Lower lobe of right lung (tissue), 2 donors: Measurements from ENCODE around the gene VEPH1. TPM values are rescaled to one million over a fixed set of nuclear protein-coding genes. Genes with fewer than 3 reads are reported as not detected.

Experiments
- ATAC-seq, 2 donors: fragments of 200-7000 bp; cut with Tn5 transposase; one replicate each; pipeline ENCODE4 v1.9.1; 2020 to 2022; ENCODE audit warnings: mild to moderate bottlenecking in 2 of 2, moderate library complexity in 2 of 2
- DNase-seq: peaks from one replicate; pipeline ENCODE4 v3.0.0-alpha.2; 2020
- H3K27ac ChIP-seq: fragments of 200-600 bp; one replicate; pipeline ENCODE4 v1.8.0; 2022
- H3K27me3 ChIP-seq: fragments of 200-600 bp; one replicate; pipeline ENCODE4 v1.8.0; 2022; ENCODE audit warnings: low read depth
- H3K36me3 ChIP-seq: fragments of 200-600 bp; one replicate; pipeline ENCODE4 v1.8.0; 2022; ENCODE audit warnings: mild to moderate bottlenecking
- H3K4me1 ChIP-seq: fragments of 200-600 bp; one replicate; pipeline ENCODE4 v1.8.0; 2022
- H3K4me3 ChIP-seq: fragments of 200-600 bp; one replicate; pipeline ENCODE4 v1.8.0; 2022; ENCODE audit warnings: mild to moderate bottlenecking
- H3K9me3 ChIP-seq: fragments of 200-600 bp; one replicate; pipeline ENCODE4 v1.8.0; 2022
- intact Hi-C: fragments of 100-400 bp; cut with DNase I; formaldehyde crosslinking; loops from one replicate; pipeline ENCODE4 v1.11.0; 2022
- total RNA-seq: library from RNA; stranded (reverse); fragmentation: NEBNext Ultra II Directional; extraction: Animal tissue kit (Norgen Biotek cat#: 25700); gene quantifications from one replicate; pipeline ENCODE4 v1.2.1, GENCODE V29; 2021
- TF ChIP-seq, protein P1 (sequence below): fragments of 200-600 bp; IDR thresholded peaks from one replicate; pipeline ENCODE4 v1.8.0; 2022; ENCODE audit warnings: antibody characterized with exemption, mild to moderate bottlenecking
- donor health status: DM: no; HTN: yes; CAD: no; lungs with severe emphysema.

Gene VEPH1
- total RNA-seq, 1 donor from 2014 or later = 116 TPM

GRCh38 chr3:157294491-157294890, 208.7 kb downstream of the VEPH1 start:
- Histone ChIP-seq H3K36me3 (no peaks in the 10 kb centered on the region), H3K4me3 (no peak overlapping the region), H3K27me3 (no peaks in the 10 kb centered on the region), H3K4me1 (no peaks in the 10 kb centered on the region), H3K27ac (no peak overlapping the region), H3K9me3 (no peaks in the 10 kb centered on the region)
- TF ChIP-seq, protein P1, sequence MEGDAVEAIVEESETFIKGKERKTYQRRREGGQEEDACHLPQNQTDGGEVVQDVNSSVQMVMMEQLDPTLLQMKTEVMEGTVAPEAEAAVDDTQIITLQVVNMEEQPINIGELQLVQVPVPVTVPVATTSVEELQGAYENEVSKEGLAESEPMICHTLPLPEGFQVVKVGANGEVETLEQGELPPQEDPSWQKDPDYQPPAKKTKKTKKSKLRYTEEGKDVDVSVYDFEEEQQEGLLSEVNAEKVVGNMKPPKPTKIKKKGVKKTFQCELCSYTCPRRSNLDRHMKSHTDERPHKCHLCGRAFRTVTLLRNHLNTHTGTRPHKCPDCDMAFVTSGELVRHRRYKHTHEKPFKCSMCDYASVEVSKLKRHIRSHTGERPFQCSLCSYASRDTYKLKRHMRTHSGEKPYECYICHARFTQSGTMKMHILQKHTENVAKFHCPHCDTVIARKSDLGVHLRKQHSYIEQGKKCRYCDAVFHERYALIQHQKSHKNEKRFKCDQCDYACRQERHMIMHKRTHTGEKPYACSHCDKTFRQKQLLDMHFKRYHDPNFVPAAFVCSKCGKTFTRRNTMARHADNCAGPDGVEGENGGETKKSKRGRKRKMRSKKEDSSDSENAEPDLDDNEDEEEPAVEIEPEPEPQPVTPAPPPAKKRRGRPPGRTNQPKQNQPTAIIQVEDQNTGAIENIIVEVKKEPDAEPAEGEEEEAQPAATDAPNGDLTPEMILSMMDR = no peak
- DNase-seq (no peak), ATAC-seq (no peak)
- intact Hi-C loops = no loop called here

GRCh38 chr3:157290766-157291165, 212.4 kb downstream of the VEPH1 start:
- intact Hi-C loops = no loop called here
- Histone ChIP-seq H3K27ac (no peak overlapping the region), H3K36me3 (no peaks in the 10 kb centered on the region), H3K27me3 (no peaks in the 10 kb centered on the region), H3K9me3 (no peaks in the 10 kb centered on the region), H3K4me3 (no peak overlapping the region), H3K4me1 (no peaks in the 10 kb centered on the region)
- ATAC-seq = no peak
- DNase-seq = no peak
- TF ChIP-seq, protein P1 = no peak

- TF ChIP-seq, protein P1 = no peak
- ATAC-seq (no peak), DNase-seq (no peak)
- intact Hi-C loops = no loop called here
- no peaks in the 10 kb centered on the region for H3K27me3 ChIP-seq
- H3K4me1 ChIP-seq = no peaks in the 10 kb centered on the region
- H3K27ac ChIP-seq = no peak overlapping the region
- no peaks in the 10 kb centered on the region for H3K9me3 ChIP-seq
- H3K36me3 ChIP-seq = no peaks in the 10 kb centered on the region
- H3K4me3 ChIP-seq = no peak overlapping the region
These were observed 217.2 kb downstream of the VEPH1 start for GRCh38 chr3:157285966-157286365.

- intact Hi-C loops = no loop called here
- no peaks in the 10 kb centered on the region for H3K36me3 ChIP-seq
- no peaks in the 10 kb centered on the region for H3K4me1 ChIP-seq
- DNase-seq (no peak), ATAC-seq (no peak)
- H3K27ac ChIP-seq = no peak overlapping the region
- TF ChIP-seq, protein P1 = no peak
- no peaks in the 10 kb centered on the region for H3K9me3 ChIP-seq
- H3K27me3 ChIP-seq = no peaks in the 10 kb centered on the region
- H3K4me3 ChIP-seq = no peak overlapping the region
These were observed 218.1 kb downstream of the VEPH1 start for GRCh38 chr3:157285141-157285540.

GRCh38 chr3:157284688-157285087, 218.5 kb downstream of the VEPH1 start:
- H3K4me1 ChIP-seq = no peaks in the 10 kb centered on the region
- no peaks in the 10 kb centered on the region for H3K27me3 ChIP-seq
- TF ChIP-seq, protein P1 = no peak
- intact Hi-C loops = no loop called here
- H3K27ac ChIP-seq = no peak overlapping the region
- H3K36me3 ChIP-seq = no peaks in the 10 kb centered on the region
- no peaks in the 10 kb centered on the region for H3K9me3 ChIP-seq
- H3K4me3 ChIP-seq = no peak overlapping the region
- DNase-seq (no peak), ATAC-seq (no peak)
